Activated T-helper 2 cell treated with anti-CD3 and anti-CD28 coated beads, Interferon-gamma antibody, Interleukin-2, Interleukin-4, amounts not matched to agents 10 μg/mL and 5 μg/mL and 100 μg/mL, durations not matched to agents 14 hours and 24 hours and 36 hours (primary cell): ENCODE results near the gene GAB2. TPM values are rescaled to one million over a fixed set of nuclear protein-coding genes. Genes with fewer than 3 reads are reported as not detected.

Source experiments
- DNase-seq: peaks from one replicate; pipeline ENCODE4 v3.0.0; 2021; ENCODE audit warnings: low spot score
- H3K27ac Mint-ChIP-seq: one replicate; pipeline ENCODE4 v1.8.0; 2021; ENCODE audit warnings: mixed read lengths
- H3K27me3 Mint-ChIP-seq: one replicate; pipeline ENCODE4 v1.8.0; 2021; ENCODE audit warnings: low read depth, mixed read lengths
- H3K36me3 Mint-ChIP-seq: one replicate; pipeline ENCODE4 v1.8.0; 2021; ENCODE audit warnings: low read depth, mixed read lengths
- H3K4me1 Mint-ChIP-seq: one replicate; pipeline ENCODE4 v1.8.0; 2021; ENCODE audit warnings: low read depth, mixed read lengths
- H3K4me3 Mint-ChIP-seq: one replicate; pipeline ENCODE4 v1.8.0; 2021; ENCODE audit warnings: low read depth, mild to moderate bottlenecking, moderate library complexity, mixed read lengths
- H3K9me3 Mint-ChIP-seq: one replicate; pipeline ENCODE4 v1.8.0; 2021; ENCODE audit warnings: mixed read lengths
- intact Hi-C: fragments of 100-400 bp; cut with micrococcal nuclease; formaldehyde crosslinking; loops from one replicate; pipeline ENCODE4 v1.15.1; 2023
- total RNA-seq: library from RNA; stranded (reverse); gene quantifications from 2 replicates; pipeline ENCODE4 v1.2.3, GENCODE V29; 2022

Gene GAB2
- total RNA-seq, 1 donor from 2014 or later = 32.8 TPM

DNA sequence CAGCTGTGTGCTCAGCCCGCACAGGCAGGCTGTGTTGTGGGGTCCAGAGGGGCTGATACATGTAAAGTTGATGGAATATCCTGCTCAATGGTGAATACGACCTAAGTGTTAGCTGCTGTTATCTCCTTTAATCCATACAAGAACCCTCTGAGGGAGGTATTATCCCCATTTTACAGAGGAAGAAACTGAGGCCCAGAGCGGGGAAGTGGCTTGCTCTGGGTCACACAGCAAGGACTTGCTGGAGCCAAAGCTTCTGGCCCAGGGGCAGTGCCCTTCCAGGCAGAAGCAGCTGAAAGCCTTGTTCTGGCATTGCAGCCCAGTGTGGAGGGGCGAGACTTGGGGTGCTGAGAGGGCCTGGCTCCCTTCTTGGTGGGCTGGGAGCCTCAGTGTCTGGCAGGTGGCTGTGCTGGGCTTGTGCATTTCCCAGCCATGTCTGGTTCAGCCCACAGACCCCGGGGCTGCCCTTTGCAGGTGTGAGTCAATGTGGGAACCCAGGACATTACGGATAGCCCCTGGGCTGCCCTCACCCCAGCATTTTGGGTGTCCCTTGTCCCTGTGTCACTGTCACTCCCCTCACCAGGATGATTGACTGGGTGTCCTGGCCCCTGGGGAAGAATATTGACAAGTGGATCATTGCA, 218.5 kb downstream of the GAB2 start:
- peaks cover 36% of the 10 kb centered on the region for H3K4me1 Mint-ChIP-seq
- no peak overlapping the region for H3K4me3 Mint-ChIP-seq
- H3K27me3 Mint-ChIP-seq = no peaks in the 10 kb centered on the region
- intact Hi-C loops = no loop called here
- no peak for DNase-seq
- H3K27ac Mint-ChIP-seq = no peak overlapping the region
- peaks cover 49% of the 10 kb centered on the region for H3K36me3 Mint-ChIP-seq
- H3K9me3 Mint-ChIP-seq = no peaks in the 10 kb centered on the region

DNA sequence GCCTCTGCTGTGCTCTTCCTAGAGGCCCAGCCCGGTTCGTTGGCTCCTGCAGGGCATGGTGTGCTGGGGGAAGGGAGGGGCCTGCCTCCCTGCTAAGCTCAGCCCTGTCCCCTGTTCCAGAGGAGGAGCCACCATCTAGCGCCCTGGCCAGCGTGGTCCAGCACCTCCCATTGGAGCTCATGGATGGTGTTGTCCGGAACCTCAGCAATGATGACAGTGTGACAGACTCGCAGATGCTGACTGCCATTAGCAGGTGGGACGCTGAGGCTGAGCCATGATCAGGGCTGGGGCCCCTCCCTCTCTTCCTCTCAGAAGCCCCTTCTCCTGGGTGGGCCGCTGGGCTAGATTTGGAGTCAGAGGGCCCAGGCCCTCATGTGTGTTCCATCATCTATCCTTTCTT, 219.8 kb downstream of the GAB2 start:
- DNase-seq = no peak
- Mint-ChIP-seq H3K27me3 (no peaks in the 10 kb centered on the region), H3K4me3 (no peak overlapping the region), H3K9me3 (no peaks in the 10 kb centered on the region), H3K27ac (no peak overlapping the region), H3K4me1 (peaks cover 40% of the 10 kb centered on the region), H3K36me3 (peaks cover 52% of the 10 kb centered on the region)
- intact Hi-C loops = no loop called here

DNA sequence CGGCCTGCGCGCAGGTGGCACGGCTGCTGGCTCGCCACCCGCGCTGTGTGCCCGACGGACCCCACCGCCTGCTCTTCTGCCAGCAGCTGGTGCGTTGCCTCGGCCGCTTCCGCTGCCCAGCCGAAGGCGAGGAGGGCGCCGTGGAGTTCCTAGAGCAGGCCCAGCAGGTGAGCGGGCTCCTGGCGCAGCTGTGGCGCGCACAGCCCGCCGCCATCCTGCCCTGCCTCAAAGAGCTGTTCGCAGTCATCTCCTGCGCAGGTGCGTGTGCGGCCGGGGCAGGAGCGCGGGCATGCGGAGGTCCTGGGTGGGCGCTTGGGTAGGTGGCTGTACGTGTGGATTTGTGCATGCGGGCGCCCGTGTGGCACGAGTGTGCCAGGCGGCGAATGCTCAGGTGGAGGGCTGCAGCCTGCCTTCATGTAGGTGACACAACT, 220.9 kb downstream of the GAB2 start:
- Mint-ChIP-seq H3K4me1 (peaks cover 35% of the 10 kb centered on the region), H3K27me3 (no peaks in the 10 kb centered on the region), H3K9me3 (no peaks in the 10 kb centered on the region), H3K27ac (no peak overlapping the region), H3K36me3 (peaks cover 43% of the 10 kb centered on the region), H3K4me3 (no peak overlapping the region)
- no peak for DNase-seq
- intact Hi-C loops = no loop called here

DNA sequence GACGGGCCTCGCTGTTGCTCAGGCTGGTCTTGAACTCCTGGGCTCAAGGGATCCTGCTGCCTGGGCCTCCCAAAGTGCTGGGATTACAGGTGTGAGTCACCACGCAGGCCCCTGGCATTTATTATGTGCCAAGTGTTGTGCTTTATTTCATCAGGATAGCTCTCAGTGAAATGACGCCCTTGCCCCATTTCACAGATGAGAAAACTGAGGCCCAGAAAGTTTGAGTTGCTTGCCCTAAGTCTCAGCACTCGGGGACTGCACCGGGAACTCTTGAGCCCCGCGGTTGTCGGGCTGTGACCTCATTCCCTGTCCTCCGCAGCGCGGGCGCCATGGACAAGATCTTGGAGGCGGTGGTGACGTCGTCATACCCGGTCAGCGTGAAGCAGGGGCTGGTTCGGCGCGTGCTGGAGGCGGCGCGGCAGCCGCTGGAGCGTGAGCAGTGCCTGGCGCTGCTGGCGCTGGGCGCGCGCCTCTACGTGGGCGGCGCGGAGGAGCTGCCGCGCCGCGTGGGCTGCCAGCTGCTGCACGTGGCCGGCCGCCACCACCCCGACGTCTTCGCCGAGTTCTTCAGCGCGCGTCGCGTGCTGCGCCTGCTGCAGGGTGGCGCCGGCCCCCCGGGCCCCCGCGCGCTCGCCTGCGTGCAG, 221.6 kb downstream of the GAB2 start:
- Mint-ChIP-seq H3K36me3 (peaks cover 36% of the 10 kb centered on the region), H3K4me1 (peaks cover 34% of the 10 kb centered on the region), H3K4me3 (no peak overlapping the region), H3K9me3 (no peaks in the 10 kb centered on the region), H3K27me3 (no peaks in the 10 kb centered on the region), H3K27ac (no peak overlapping the region)
- intact Hi-C loops = no loop called here
- no peak for DNase-seq

DNA sequence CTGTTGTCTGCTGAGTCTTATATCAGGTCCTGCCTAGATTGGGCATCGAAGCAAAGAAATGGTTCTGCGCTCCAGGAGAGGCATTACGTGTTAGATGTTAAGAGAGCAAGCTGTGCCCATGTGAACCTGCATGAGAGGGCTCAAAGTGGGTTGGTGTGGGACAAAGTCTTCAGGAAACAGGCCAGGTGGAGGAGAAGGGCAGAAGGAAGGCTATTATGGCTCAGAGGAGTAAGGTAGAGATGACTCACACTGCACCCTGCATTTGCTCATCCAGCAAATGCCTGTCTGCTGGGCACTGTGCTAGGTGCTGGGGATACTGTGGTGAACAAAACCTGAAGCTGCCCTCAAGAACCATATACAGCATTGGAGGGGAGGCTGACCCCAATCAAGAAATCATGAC, 223.1 kb downstream of the GAB2 start:
- DNase-seq = no peak
- H3K27me3 Mint-ChIP-seq = no peaks in the 10 kb centered on the region
- intact Hi-C loops = no loop called here

DNA sequence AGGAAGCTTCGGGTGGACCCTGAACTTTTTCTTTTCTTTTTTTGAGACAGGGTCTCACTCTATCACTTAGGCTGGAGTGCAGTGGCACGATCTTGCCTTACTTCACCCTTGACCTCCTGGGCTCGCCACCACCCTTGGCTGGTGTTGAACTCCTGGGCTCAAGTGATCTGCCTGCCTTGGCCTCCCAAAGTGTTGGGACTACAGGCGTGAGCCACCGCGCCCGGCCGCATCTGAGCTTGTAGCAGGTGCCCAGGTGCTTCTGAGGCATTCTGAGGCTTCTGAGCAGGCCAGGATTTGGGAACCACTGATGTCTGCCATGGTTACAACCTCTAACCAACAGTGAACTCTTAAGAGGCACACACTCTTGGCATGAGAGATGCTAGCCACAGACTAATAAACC, 223.8 kb downstream of the GAB2 start:
- Mint-ChIP-seq H3K4me1 (peaks cover 47% of the 10 kb centered on the region), H3K9me3 (no peaks in the 10 kb centered on the region), H3K27ac (peak overlapping the region; percentile 26), H3K27me3 (no peaks in the 10 kb centered on the region), H3K36me3 (peaks cover 35% of the 10 kb centered on the region), H3K4me3 (no peak overlapping the region)
- intact Hi-C loops = no loop called here
- no peak for DNase-seq

More for the DNA sequence above, 223.1 kb downstream of the GAB2 start:
- peaks cover 46% of the 10 kb centered on the region for H3K4me1 Mint-ChIP-seq
- peaks cover 36% of the 10 kb centered on the region for H3K36me3 Mint-ChIP-seq
- H3K4me3 Mint-ChIP-seq = no peak overlapping the region
- H3K27ac Mint-ChIP-seq = no peak overlapping the region
- H3K9me3 Mint-ChIP-seq = no peaks in the 10 kb centered on the region

DNA sequence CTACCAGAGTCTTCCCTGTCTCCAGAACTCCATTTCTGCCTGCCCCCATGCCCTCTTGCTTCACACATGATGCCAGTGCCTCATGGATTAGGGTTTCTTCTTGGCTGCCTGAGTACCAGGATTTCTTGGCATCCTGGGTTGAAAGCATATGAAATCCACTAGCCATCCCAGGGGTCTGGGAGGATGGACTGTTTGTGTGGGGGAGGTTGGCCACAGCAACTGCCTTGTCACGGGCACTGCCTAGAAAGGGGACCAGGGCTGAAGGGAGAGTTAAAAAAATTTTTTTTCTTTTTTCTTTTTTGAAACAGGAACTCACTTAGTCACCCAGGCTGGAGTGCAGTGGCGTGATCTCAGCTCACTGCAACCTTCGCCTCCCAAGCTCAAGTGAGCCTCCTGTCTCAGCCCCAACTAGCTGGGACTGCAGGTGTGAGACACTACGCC, 224.7 kb downstream of the GAB2 start:
- intact Hi-C loops = no loop called here
- no peak for DNase-seq
- H3K27me3 Mint-ChIP-seq = no peaks in the 10 kb centered on the region
- H3K36me3 Mint-ChIP-seq = peaks cover 27% of the 10 kb centered on the region
- peaks cover 47% of the 10 kb centered on the region for H3K4me1 Mint-ChIP-seq
- H3K9me3 Mint-ChIP-seq = no peaks in the 10 kb centered on the region
- no peak overlapping the region for H3K4me3 Mint-ChIP-seq
- peak overlapping the region; percentile 57 for H3K27ac Mint-ChIP-seq

DNA sequence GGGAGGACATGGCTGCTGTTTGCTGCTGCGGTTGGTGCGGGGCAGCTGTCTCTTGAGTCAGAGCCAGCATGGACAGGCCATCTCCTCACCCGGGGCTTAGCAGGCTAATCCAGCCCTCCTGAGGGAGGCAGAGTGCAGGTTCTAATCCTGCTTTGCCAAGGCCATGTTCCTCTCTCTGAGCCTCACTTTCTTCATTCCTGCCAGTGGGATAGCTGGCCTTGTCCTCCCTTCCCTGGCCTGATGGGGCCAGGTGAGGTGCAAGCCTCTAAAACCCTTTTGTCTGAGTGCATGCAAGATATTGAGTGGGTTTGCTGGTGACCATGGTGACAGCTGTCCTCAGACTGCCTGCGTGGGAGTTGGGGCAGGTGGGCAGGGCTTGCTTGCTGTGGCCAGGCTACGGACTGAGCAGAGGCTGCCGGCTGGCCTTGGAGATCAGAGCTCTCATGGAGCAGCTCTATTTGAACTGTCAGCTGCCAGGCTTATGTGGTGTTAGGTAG, 225.3 kb downstream of the GAB2 start:
- Mint-ChIP-seq H3K36me3 (peaks cover 28% of the 10 kb centered on the region), H3K9me3 (no peaks in the 10 kb centered on the region), H3K4me1 (peaks cover 52% of the 10 kb centered on the region), H3K27ac (no peak overlapping the region), H3K27me3 (no peaks in the 10 kb centered on the region), H3K4me3 (no peak overlapping the region)
- intact Hi-C loops = no loop called here
- DNase-seq = no peak

DNA sequence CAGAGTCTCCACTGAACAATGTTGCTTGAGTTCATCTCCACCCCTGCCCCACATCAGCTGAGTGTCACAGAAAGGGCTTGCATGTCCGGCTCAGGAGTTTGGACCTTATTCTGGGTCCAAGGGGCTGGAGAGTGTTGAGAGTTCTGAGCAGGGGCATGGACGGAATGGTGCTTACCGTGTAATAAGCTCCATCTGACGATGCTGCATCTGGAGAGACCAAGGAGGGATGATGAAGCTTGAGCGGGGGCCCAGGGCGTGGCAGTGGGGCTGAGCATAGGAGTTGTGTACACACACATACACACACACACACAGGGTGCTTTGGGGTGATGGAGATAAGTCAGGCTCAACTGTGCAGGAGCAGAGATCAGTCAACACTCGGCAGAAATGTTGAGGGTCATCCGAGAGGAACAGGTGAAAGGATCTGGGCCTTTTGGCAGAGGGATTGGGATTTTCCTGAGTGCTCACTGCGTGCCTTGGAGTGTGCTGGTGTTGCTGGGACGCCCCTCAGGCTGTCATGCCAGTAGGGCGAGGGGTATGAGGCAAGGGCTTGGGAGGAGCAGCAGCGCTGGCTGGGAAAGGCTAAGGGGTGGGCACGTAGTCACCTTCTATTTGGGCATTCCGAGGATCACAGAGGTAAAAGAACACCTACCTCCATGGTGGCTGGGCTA, 226.6 kb downstream of the GAB2 start:
- H3K4me3 Mint-ChIP-seq = peak overlapping the region; percentile 97
- H3K27ac Mint-ChIP-seq = peak overlapping the region; percentile 17
- no peak for DNase-seq
- no peaks in the 10 kb centered on the region for H3K27me3 Mint-ChIP-seq
- H3K36me3 Mint-ChIP-seq = peaks cover 29% of the 10 kb centered on the region
- intact Hi-C loops = no loop called here
- no peaks in the 10 kb centered on the region for H3K9me3 Mint-ChIP-seq
- peaks cover 60% of the 10 kb centered on the region for H3K4me1 Mint-ChIP-seq

DNA sequence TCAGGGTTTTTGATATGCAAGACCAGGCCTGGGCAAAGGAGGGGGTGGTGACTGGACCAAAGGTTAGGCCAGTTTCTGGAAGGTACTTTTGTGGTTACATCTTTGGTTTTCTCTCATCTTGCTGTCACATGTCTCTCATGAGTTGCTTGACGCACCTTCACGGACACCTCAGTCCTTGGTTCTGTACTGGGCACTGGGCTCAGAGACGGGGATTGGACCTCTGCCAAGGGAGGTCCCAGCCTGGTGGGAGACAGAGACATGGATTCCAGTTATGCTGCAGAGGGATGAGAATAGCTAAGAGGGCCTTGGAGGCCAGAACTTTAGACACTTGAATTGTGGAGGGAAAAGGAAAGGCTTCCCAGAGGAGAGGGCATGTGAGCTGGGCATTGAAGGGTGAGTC, 227.2 kb downstream of the GAB2 start:
- intact Hi-C loops = no loop called here
- peak overlapping the region; percentile 97 for H3K4me3 Mint-ChIP-seq

DNA sequence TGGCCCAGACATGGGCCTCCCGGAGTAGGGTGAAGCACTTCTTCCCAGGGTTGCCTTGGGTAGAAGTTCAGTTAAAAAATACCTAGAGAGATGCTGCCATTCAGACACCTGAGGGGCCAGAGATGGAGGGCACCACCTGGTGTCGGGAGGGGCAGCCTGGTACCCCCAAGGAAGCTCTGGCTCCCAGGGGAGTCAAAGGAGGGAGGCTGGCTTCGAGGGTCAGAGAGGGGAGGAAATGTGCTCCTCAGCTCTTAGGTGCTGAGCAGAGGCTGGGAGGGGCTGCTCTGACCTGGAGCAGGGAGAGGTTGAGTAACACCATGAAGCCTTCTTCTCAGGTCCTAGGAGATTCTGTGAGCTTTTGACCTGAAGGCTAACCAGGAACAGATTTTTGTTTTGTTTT, 227.8 kb downstream of the GAB2 start:
- Mint-ChIP-seq H3K9me3 (no peaks in the 10 kb centered on the region), H3K27me3 (no peaks in the 10 kb centered on the region), H3K27ac (peak overlapping the region; percentile 89), H3K4me3 (peak overlapping the region; percentile 97), H3K36me3 (peaks cover 34% of the 10 kb centered on the region), H3K4me1 (peaks cover 62% of the 10 kb centered on the region)
- intact Hi-C loops = loop anchor here (2.0 to 5.0 kb wide), 3 partner anchors 37 to 368 kb away; partner anchors contain the start of genes AAMDC and RSF1
- no peak for DNase-seq

More for the DNA sequence above, 227.2 kb downstream of the GAB2 start:
- no peaks in the 10 kb centered on the region for H3K9me3 Mint-ChIP-seq
- DNase-seq = no peak
- H3K27me3 Mint-ChIP-seq = no peaks in the 10 kb centered on the region
- H3K27ac Mint-ChIP-seq = peak overlapping the region; percentile 31
- peaks cover 32% of the 10 kb centered on the region for H3K36me3 Mint-ChIP-seq
- peaks cover 62% of the 10 kb centered on the region for H3K4me1 Mint-ChIP-seq

DNA sequence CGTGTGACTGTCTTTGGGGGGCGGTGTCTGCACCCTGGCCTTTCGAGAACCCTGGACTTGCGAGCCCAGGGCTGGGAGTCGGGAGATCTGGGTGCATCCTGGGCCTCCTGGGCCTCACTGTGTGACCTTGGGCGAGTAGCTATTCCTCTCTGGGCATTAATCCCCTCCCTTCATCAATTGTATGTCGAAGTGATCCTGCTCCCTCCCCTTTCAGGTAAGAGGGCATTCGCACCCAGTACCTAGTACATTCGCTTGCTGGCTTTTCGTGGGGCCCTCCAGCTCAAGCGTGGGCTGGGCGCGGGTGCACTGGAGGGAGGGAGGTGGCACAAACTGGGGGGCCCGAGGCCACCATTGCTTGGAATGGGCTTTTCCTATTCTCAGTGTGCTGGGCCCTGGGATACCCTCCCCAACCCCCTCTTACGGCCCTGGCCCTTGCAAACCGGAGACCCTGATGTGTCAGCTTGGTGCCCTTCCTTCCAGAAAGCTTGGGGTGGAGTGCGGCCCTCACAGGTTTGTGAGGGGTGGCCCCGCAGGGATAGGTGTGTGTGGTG, 228.4 kb downstream of the GAB2 start:
- Mint-ChIP-seq H3K4me3 (peak overlapping the region; percentile 97), H3K27ac (peak overlapping the region; percentile 89), H3K27me3 (no peaks in the 10 kb centered on the region), H3K36me3 (peaks cover 30% of the 10 kb centered on the region), H3K9me3 (no peaks in the 10 kb centered on the region), H3K4me1 (peaks cover 56% of the 10 kb centered on the region)
- DNase-seq = no peak
- intact Hi-C loops = loop anchor here (2.0 to 5.0 kb wide), 3 partner anchors 38 to 367 kb away; partner anchors contain the start of genes AAMDC and RSF1
